ENCODE measurements around the gene LECT2. TPM values are rescaled to one million over a fixed set of nuclear protein-coding genes. Genes with fewer than 3 reads are reported as not detected.

LECT2 gene
- total RNA-seq, 2 experiments from 2014 or later = not detected

DNA sequence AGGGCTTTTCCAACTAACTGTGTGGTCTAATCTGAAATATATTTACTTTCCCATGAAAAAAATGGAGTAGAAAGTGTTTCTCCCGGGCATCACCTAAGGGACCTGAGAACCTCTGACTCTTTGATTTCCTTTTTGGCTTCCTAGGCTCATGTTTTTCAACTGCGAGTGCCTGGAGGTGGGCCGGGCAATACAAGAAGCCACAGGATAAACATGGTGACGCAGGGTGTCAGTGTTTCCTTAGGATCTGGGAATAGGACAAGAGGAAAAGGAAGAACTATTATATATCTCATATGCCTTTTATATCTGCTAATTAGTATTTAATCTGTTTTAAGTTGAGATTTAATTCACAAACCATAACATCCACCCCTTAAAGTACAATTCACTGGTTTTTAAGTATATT is 11.4 kb upstream of the LECT2 start:
- Mint-ChIP-seq H3K9me3 (peaks cover 6% of the 10 kb centered on the region), H3K36me3 (no peaks in the 10 kb centered on the region), H3K4me1 (no peaks in the 10 kb centered on the region), H3K27ac (no peak overlapping the region), H3K27me3 (peaks cover 30% of the 10 kb centered on the region), H3K4me3 (no peak overlapping the region)
- DNase-seq = no peak

DNA sequence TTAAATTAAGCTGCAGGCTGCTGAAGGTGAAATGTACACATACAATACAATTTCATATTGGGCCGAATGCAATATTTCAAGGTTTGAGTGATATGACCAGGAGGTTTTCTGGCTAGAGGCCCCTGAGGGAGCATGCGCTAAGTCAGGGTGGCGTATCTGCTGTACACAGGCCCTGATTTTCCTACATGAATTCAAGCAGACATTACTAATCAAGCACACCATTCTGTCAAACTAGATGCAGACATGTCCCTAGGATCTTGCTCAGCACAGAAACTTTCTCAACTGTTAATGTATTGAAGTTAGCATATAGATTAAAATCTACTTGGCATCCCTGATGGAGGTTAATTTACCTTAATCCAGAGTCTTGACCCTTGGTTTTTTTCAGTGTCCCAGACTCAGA is 10.7 kb upstream of the LECT2 start:
- H3K4me3 Mint-ChIP-seq = no peak overlapping the region
- DNase-seq = no peak
- peaks cover 24% of the 10 kb centered on the region for H3K27me3 Mint-ChIP-seq
- H3K27ac Mint-ChIP-seq = no peak overlapping the region
- peaks cover 4% of the 10 kb centered on the region for H3K9me3 Mint-ChIP-seq
- no peaks in the 10 kb centered on the region for H3K36me3 Mint-ChIP-seq
- H3K4me1 Mint-ChIP-seq = no peaks in the 10 kb centered on the region

DNA sequence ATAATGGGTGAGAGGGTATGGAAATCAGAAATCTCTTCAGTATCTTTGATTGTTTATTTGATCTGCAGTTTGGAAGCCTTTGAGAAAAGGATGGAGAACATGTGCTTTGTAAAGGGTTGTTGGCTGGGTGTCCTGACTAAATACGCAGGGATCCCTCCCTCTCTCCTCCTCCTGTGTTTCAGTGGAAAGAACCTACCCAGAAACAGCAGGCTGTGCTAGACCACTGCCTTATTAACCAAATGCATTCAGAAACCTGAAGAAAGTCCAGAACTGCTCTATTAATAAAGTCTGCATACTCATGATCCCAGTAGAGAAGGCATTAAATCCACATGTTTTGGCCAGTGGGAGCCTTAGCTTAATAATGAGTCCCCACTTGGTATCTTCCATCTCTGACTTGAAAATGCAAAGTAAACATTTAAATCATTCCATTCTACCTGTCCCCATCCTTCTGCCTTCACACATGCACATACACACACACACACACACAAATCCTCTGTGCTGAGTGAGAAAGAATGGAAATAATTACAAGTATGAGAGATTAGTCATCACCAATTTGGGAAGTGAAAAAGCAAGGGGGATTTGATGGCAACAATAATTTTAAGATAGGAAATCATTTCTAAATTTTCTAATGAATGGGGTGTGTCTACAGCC is 10.0 kb upstream of the LECT2 start:
- Mint-ChIP-seq H3K9me3 (peaks cover 4% of the 10 kb centered on the region), H3K27me3 (peaks cover 25% of the 10 kb centered on the region), H3K36me3 (no peaks in the 10 kb centered on the region), H3K4me1 (no peaks in the 10 kb centered on the region), H3K27ac (no peak overlapping the region), H3K4me3 (no peak overlapping the region)
- no peak for DNase-seq

DNA sequence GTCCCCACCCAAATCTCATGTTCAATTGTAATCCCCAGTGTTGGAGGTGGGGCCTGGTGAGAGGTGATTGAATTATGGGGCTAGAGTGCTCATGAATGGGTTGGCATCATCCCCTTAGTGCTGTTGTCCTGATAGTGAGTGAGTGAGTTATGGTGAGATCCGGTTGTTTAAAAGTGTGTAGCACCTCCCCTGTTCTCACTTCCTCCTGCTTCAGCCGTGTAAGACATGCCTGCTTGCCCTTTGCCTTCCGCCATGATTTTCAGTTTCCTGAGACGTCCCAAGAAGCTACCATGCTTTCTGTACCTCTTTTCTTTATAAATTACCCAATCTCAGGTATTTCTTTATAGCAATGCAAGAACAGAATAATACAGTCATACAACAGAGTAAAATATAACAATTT is 742 bp upstream of the LECT2 start:
- H3K4me3 Mint-ChIP-seq = no peak overlapping the region
- H3K36me3 Mint-ChIP-seq = no peaks in the 10 kb centered on the region
- H3K27ac Mint-ChIP-seq = no peak overlapping the region
- H3K9me3 Mint-ChIP-seq = no peaks in the 10 kb centered on the region
- peaks cover 39% of the 10 kb centered on the region for H3K27me3 Mint-ChIP-seq
- H3K4me1 Mint-ChIP-seq = no peaks in the 10 kb centered on the region
- DNase-seq = no peak

DNA sequence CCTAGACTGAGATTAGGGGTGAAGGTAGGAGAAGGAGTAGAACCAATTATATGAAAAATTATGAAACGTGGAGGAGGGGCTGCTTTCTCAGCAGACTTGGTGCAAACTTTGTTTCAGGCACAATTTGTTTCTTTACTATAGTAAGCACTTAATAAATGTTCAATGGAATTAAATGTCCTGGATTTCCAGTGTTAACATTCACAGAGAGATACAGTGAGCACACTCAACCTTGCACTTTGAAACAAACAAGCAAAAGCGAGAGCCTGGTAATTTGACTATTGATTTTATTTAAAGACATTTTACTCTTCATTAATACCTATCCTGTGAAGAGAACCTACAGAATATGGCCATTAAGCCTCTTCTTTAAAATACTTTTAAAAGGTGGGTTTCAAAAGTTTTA is 933 bp downstream of the LECT2 start:
- no peak overlapping the region for H3K4me3 Mint-ChIP-seq

DNA sequence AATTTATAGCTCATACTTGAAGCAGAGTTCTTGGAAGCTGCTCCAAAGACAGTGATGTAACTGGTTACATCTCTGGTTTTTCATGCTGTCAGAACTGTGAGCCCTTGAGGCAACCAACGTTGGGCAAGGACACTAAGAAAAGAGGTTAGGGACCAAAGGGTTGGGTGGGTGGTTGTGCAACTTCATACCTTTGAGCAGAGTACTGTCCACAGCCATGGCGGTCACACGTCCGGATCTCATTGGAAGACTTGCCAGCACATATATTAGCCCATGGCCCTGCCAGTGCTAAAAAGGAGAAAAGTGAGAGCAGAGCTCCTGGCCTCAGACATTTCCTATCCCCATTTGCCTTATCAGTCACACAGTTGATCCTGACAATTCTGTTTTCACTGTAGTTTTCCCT is 2.1 kb downstream of the LECT2 start:
- H3K9me3 Mint-ChIP-seq = no peaks in the 10 kb centered on the region
- no peak for DNase-seq
- H3K4me1 Mint-ChIP-seq = no peaks in the 10 kb centered on the region
- peaks cover 25% of the 10 kb centered on the region for H3K27me3 Mint-ChIP-seq
- no peak overlapping the region for H3K4me3 Mint-ChIP-seq
- no peaks in the 10 kb centered on the region for H3K36me3 Mint-ChIP-seq
- no peak overlapping the region for H3K27ac Mint-ChIP-seq

More for the DNA sequence above, 933 bp downstream of the LECT2 start:
- H3K27me3 Mint-ChIP-seq = peaks cover 29% of the 10 kb centered on the region
- H3K27ac Mint-ChIP-seq = no peak overlapping the region
- H3K9me3 Mint-ChIP-seq = no peaks in the 10 kb centered on the region
- no peaks in the 10 kb centered on the region for H3K4me1 Mint-ChIP-seq
- DNase-seq = no peak
- no peaks in the 10 kb centered on the region for H3K36me3 Mint-ChIP-seq

DNA sequence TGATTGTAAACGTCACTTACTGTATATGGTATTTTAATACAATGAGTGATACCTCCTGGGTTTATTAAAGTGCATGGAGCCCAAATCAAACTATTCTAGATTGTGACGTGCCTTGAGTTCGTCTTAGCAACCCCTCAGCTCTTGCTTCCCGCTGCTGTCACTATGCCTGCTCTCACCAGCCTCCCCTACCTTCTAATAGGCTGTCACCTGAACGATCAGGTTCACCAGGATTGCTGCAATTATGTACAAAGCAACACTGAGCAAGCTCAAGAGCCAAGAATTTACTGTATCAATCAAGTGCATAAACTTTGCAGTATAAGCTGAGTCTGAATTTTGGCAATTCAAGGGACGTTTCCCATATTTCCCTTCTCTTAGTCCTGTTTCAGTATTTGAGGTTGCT is 3.0 kb downstream of the LECT2 start:
- peaks cover 25% of the 10 kb centered on the region for H3K27me3 Mint-ChIP-seq
- no peaks in the 10 kb centered on the region for H3K36me3 Mint-ChIP-seq
- DNase-seq = no peak
- H3K27ac Mint-ChIP-seq = no peak overlapping the region
- no peaks in the 10 kb centered on the region for H3K4me1 Mint-ChIP-seq
- no peaks in the 10 kb centered on the region for H3K9me3 Mint-ChIP-seq
- no peak overlapping the region for H3K4me3 Mint-ChIP-seq

DNA sequence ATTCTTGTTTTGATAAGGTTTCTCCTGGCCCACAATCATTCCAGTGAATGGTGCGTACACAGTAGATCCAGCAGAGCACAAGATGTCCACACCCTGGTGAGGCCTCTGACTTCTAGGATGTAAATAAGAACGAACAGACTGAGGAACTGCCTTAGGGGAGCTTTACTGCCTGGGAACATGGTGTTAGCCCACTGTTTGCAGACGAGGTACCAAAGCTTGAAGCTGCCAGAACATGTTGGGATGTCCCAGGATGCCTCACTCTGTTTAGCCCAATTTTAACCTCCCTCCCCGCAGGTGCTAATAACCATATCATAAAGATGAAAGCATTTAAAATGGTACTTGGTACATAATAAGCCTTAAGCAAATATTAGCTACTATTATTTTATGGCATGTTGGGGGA is 3.5 kb downstream of the LECT2 start:
- H3K9me3 Mint-ChIP-seq = no peaks in the 10 kb centered on the region
- H3K36me3 Mint-ChIP-seq = no peaks in the 10 kb centered on the region
- peaks cover 25% of the 10 kb centered on the region for H3K27me3 Mint-ChIP-seq
- DNase-seq = no peak
- no peak overlapping the region for H3K27ac Mint-ChIP-seq
- no peak overlapping the region for H3K4me3 Mint-ChIP-seq
- H3K4me1 Mint-ChIP-seq = no peaks in the 10 kb centered on the region

DNA sequence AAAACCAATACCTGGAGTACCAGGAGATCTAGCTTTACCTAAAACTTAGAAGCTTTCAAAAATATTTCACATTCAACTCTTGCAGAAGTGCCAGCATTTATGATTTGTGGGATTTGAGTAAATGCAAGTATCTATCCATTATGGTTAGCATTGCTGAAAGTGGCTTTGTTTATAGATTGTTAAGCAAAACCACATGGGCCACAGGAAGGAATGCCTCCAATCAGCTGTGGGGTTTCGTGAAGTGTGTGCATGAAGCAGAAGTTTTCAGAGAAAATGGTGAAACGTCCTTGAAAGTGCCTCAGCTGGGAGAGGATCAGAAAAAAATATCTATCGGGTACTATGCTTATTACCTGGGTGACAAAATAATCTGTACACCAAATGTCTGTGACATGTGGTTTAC is 4.2 kb downstream of the LECT2 start:
- H3K9me3 Mint-ChIP-seq = no peaks in the 10 kb centered on the region
- H3K4me3 Mint-ChIP-seq = no peak overlapping the region
- no peaks in the 10 kb centered on the region for H3K36me3 Mint-ChIP-seq
- H3K27ac Mint-ChIP-seq = no peak overlapping the region
- no peak for DNase-seq
- H3K27me3 Mint-ChIP-seq = peaks cover 24% of the 10 kb centered on the region
- no peaks in the 10 kb centered on the region for H3K4me1 Mint-ChIP-seq

DNA sequence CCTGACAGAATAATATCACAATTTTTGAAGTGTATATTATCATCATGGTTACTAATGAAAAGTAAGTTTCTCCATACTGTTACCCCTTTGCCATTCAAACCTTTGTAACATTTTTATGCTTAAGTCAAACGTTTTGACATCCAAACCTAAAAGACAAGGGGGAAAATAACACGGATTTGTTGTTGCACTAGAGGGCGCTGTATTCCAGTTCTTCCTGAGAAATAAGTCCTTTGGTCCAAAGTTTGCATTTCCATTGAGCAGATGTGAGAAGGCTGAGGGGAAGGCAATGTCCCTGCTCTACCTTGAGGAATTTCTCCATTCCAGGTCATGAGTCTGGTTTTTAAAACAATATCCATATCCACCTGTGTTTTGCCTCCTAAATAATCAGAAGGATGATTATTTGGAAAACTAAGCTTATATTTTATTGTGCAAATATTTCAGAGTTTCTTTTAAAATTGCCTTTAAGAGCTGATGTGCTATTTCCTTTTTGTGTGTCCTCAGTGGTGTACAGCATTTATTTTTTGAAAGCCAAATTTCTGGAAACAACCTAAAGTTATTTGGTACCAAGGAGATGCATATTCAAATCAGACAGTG is 9.7 kb downstream of the LECT2 start:
- DNase-seq = no peak
- Mint-ChIP-seq H3K4me3 (no peak overlapping the region), H3K27ac (no peak overlapping the region), H3K9me3 (no peaks in the 10 kb centered on the region), H3K27me3 (peaks cover 16% of the 10 kb centered on the region), H3K4me1 (no peaks in the 10 kb centered on the region), H3K36me3 (no peaks in the 10 kb centered on the region)

DNA sequence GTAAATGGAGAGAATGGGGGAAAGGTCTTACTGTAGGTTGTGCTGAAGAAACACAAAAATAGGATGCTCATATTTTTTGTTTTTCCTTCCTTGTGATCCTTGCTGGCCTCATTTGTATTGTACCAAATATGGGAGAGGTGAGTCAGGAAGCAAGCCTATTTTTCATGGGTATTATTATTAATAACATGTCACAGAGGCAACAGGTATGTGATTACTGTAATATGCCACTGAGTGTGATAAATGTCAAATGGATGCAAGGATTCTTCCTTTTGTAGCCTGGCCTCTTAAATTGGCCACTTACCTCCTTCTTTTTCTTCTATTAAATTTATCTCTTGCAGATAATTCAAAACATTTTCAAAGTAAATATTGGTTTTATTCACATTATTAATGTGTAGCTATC is 10.2 kb downstream of the LECT2 start:
- Mint-ChIP-seq H3K9me3 (no peaks in the 10 kb centered on the region), H3K4me1 (no peaks in the 10 kb centered on the region), H3K27me3 (peaks cover 16% of the 10 kb centered on the region), H3K36me3 (no peaks in the 10 kb centered on the region), H3K4me3 (no peak overlapping the region), H3K27ac (no peak overlapping the region)
- DNase-seq = no peak

DNA sequence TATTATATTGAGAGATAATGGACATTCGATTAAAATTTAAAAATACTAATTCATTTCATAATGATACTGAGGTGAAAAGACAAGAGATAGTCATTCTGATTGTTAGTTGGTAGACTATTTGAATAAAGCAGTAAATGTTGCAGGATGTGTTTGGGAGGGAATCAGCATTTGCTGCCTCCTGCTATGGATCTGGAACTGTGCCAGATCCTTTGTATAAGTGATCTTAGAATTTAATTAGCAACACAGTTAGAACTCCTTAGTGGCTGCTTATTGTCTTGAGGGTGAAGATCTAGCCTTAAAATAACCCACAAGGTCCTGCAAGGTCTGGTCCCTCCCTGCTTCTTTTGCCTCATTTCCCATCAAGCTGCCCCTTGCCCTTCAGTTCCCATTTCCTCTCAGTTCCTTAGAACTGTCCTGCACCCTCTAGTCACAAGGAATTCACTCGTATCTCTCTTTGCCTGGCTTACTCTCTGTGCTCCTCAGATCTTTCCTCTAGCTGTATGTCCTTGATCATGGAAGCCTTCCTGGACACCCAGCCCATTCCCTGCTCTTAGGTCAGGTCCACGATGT is 12.5 kb downstream of the LECT2 start:
- Mint-ChIP-seq H3K36me3 (no peaks in the 10 kb centered on the region), H3K4me3 (no peak overlapping the region), H3K9me3 (no peaks in the 10 kb centered on the region), H3K4me1 (no peaks in the 10 kb centered on the region), H3K27me3 (peaks cover 16% of the 10 kb centered on the region), H3K27ac (no peak overlapping the region)
- DNase-seq = no peak

DNA sequence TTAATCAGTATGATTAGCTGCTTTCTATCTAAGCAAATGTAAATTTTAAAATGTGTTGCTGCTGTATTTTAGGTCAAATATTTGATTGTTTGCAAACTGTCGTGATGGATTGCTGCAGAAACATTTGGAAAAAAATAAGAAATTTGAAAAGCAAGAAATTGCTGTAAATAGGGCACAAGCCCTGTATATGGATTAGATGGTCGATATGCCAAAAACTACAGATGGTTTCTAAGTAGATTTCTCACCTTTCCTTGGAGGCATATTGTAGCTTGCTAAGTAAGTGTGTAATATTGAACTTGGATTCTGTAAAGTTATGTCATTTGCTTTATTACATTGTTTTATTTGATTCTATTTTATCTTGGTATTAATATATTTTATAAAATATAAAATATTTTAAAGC is 13.1 kb downstream of the LECT2 start:
- H3K27me3 Mint-ChIP-seq = peaks cover 16% of the 10 kb centered on the region
- no peak overlapping the region for H3K4me3 Mint-ChIP-seq
- no peak for DNase-seq
- no peaks in the 10 kb centered on the region for H3K4me1 Mint-ChIP-seq
- no peaks in the 10 kb centered on the region for H3K36me3 Mint-ChIP-seq
- H3K27ac Mint-ChIP-seq = no peak overlapping the region
- no peaks in the 10 kb centered on the region for H3K9me3 Mint-ChIP-seq

DNA sequence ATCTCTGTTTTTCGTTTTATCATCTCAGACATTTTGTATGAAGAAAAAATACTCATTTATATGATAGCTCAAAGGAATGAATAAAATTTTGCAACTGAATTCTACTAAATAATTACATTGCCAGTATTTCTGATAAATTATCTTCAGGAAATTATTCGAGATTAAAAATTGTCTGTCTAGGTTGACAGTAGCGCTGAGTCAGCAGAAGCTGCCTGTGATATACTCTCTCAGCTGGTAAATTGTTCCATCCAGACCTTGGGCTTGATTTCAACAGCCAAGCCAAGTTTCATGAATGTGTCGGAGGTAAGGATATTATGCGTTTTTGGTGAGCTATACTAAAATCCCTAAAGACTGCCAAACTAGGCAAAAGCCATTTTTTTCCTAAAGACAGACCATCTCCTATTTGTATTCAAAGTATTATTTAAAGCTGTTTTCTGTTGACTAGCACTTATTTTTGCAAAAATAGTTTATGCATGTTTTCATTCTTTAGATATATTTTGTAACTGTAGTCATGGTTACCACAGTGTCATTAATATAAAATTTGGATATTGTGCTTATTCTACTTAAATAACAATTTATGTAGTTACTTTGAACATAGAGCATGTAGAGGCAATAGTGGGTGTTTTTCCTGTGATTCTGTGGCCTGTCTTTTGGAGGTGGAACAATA is 17.4 kb downstream of the LECT2 start:
- H3K4me1 Mint-ChIP-seq = no peaks in the 10 kb centered on the region
- H3K9me3 Mint-ChIP-seq = no peaks in the 10 kb centered on the region
- H3K4me3 Mint-ChIP-seq = no peak overlapping the region
- no peak overlapping the region for H3K27ac Mint-ChIP-seq
- DNase-seq = no peak
- no peaks in the 10 kb centered on the region for H3K36me3 Mint-ChIP-seq
- peaks cover 15% of the 10 kb centered on the region for H3K27me3 Mint-ChIP-seq

DNA sequence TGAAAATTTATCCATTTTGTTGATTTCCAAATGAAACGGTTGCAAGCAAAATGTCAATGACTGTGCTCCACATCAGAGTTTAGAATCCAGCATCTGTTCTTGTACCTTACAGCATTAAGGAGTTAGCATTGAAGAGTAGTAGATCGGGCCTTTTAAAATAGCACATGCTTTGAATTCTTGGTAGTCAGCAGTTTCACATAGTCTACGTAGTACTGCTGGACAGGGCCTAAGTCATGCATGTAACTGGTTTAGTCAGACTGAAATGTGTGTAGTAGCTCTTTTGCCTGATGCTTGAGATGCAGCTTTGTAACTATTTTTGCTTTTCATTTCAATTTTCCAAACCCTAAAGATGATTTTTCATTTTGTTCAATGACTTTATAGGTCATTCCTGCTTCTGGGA is 19.8 kb downstream of the LECT2 start:
- Mint-ChIP-seq H3K9me3 (no peaks in the 10 kb centered on the region), H3K4me3 (no peak overlapping the region), H3K27me3 (peaks cover 31% of the 10 kb centered on the region), H3K36me3 (no peaks in the 10 kb centered on the region), H3K4me1 (no peaks in the 10 kb centered on the region), H3K27ac (no peak overlapping the region)
- DNase-seq = no peak

DNA sequence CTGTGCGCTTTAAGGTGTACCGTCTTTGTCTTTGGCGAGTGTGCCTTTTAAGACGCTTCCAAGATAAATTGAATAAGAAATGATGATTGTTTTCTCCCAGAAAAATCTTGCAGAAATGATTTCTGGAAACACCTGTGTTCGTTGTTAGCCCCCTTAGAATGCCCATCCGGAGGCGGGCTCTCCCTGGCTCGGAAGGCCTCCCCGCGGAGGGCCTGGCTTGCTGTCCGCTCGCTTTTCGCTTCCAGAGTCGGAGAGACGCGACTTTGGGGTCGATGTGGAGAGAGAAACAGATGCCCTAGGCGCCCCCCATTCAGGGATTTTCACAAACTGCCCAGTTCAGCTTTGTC is 23.9 kb downstream of the LECT2 start:
- no peaks in the 10 kb centered on the region for H3K4me1 Mint-ChIP-seq
- DNase-seq = no peak
- H3K27me3 Mint-ChIP-seq = peaks cover 60% of the 10 kb centered on the region
- H3K27ac Mint-ChIP-seq = no peak overlapping the region
- peaks cover 3% of the 10 kb centered on the region for H3K9me3 Mint-ChIP-seq
- H3K36me3 Mint-ChIP-seq = no peaks in the 10 kb centered on the region
- no peak overlapping the region for H3K4me3 Mint-ChIP-seq

Measured in activated naive CD8-positive, alpha-beta T cell treated with anti-CD3 and anti-CD28 coated beads for 36 hours (primary cell).